Limb (tissue), 2 donors: ENCODE data around the gene ZC3HAV1.

Experiments
- DNase-seq, 2 donors: peaks; one replicate each; pipeline ENCODE4 v3.0.0-alpha.2; 2016; ENCODE audit errors: extremely low spot score in 2 of 2

The ZC3HAV1 gene

DNA sequence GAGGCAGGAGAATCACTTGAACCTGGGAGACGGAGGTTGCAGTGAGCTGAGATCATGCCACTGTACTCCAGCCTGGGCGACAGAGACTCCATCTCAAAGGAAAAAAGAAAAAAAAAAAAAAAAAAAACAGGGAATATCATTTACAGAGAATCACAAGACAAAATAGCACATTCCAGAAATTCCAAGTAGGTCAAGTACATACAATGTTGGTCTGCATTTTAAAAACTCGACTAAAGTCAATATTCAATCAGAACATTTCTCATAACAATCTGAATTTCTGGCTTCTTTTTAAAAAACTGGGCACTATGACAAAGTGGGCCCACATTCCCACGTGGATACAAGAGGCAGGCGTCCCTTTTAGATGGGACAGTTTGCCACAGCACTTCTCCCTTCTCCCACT, 86.4 kb downstream of the ZC3HAV1 start:
- DNase-seq = no peak

- DNase-seq = no peak
These were observed 87.2 kb downstream of the ZC3HAV1 start for GRCh38 chr7:139022286-139022685.

DNA sequence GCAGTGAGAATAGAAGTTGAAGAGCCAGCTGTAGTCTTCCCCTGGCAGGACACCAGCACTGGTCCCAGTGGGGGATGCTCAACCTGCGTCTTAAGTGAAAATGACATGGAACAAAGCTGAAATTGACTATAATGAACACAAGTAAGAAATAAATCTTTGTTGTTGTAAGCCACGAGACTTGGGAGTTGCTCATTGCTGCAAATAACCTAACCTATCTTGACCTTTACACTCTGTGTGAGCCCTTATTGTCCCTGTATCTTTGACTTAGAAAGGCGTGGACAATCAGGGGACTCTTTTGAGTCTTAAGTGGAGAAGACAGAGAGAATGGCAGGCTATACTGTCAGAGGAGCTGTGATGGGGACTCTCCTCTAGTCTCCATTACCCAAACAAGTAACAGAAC, 90.6 kb downstream of the ZC3HAV1 start:
- no peak for DNase-seq

DNA sequence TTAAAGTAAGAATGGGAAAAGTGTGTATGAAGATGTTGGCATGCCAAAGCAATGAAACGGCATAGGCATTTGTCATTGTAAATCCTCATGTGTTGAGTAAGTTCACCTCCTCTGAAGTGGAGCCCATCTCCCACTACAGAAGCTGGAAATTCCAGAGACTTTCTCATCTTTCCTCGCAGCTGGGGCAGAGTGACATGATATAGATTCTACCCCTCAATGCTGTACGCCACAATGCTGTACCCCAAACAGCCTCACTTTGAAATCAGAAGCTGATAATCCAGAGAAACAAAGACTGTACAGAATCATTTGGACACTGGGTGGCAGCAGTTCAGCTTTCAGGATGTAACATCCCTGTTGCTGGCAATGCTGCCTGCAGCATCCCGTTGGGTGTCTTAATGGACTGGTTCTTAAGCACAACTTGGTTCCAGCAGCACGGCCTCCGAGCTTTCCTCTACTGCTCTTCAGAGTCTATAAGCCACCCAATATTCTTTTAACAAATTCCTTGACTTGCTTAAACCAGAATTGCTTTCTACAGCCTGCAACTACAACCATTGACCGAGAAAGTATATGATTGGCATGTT, 92.5 kb downstream of the ZC3HAV1 start:
- DNase-seq = peak; percentile 55 to 61

DNA sequence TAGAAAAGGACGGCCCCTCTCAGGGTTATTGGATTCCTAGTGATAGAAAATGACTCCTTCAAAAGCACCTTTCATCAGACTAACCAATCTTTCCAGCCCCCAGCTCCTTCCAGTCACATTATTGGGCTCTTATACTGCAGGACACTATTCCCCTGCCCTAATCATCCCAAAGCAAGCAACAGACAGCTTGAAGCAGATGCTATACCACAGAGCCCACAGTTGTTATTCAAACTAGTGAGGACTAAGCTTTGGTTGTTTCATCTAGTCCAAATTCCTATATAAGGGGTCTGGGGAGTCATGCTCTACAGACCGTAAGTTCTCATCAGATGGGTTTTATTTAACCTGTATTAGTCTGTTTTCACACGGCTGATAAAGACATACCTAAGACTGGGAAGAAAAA, 98.1 kb downstream of the ZC3HAV1 start:
- DNase-seq = no peak

DNA sequence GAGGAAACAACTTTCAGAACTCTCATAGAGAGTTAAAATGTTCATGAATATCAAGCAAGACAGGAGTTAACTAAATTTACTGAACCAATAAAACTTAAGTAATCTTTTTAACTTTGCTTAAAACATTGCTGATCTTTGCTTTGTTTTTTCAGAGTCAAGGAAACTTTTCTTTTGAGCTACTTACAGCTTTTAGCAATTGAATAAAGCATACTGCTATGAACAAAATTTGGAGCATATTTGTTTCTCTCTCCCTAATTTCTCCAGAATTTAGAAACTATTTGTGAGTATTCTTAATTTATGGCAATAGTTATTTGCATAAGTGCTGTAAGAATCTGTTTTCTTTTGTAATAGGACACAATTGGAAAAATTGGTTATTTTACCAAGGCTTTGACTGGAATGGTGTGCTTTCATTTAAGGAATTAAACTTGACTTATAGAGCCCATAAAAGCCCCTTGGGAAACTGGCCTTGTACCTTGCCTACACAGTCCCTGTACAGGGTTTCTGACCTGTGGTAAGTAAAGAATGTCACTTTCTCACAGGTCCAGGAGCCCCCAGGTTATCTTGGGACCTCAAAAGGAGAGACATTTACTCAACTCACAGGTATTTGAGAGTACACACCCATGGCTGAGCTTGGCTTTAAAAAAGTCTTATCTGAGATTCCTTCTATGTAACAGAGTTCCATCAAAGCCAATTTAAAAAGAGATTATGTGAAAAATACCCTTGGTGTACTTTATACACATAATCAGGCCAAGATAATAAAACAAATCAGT, 105.0 kb downstream of the ZC3HAV1 start:
- no peak for DNase-seq

DNA sequence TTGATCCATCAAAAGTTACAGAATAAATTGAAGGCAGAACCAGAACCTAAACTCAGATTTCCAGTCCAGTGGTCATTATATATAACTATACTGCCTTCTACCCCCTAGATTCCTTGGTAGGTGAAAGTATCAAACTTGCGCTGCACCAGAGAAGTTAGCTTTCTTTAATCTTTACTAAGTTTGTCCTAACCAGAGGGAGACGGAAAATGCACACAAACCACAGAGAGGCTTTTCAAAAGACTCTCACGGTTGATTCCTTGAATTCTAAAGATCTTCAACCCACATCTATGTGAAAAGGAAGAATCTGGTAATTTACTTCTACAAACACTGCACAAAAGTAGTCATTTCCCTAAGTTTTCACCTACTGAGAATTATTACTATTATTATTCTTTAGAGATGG, 110.1 kb downstream of the ZC3HAV1 start:
- no peak for DNase-seq
